Measurements from ENCODE around the gene ARHGAP15. TPM values are rescaled to one million over a fixed set of nuclear protein-coding genes. Genes with fewer than 3 reads are reported as not detected.

Gene ARHGAP15
- total RNA-seq, 2 experiments from 2014 or later = 141 TPM

DNA sequence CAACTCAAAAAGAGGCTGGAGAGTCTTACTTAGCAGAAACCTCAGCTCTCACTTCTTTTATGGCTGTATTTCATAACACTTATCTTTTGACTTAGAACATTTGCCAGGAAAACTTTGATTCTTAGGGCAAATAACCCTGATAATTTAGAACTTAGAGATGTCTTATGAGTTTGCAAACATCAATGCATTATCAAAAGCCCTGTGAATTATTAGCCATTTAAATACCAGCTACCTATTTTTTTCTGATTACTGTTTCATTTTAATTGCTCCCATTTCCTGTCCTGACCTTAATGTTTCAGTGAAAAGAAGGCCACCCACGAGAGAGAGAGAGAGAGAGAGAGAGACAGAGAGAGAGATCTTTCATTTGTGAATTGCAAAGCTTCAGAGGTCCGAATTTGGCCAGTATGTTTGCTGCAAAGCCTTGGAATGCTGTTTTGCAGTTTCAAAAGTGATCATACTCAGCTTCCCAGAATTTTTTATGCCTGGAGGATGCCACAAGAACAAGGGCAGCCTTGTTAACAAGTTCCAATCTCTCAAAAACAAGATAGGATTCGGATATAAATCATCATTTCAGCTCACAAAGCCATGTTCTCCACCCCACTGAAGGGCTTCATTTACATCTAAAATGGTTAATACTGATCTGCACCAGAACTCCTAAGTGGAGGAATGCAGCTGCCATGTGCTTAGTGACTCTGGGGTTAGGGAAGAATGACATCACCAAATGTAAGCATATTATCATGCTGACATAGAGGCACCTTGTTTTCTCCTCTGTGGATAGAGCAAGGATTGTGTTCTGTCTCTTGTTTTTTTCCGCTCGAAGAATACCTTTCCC is 478.2 kb downstream of the ARHGAP15 start:
- Mint-ChIP-seq H3K27me3 (no peaks in the 10 kb centered on the region), H3K4me1 (no peaks in the 10 kb centered on the region), H3K36me3 (peaks cover 30% of the 10 kb centered on the region), H3K4me3 (no peak overlapping the region), H3K9me3 (no peaks in the 10 kb centered on the region), H3K27ac (no peak overlapping the region)
- ATAC-seq (ENCODE audit: low read depth) (no peak), DNase-seq (no peak)
- POLR2A ChIA-PET = no interaction called here

DNA sequence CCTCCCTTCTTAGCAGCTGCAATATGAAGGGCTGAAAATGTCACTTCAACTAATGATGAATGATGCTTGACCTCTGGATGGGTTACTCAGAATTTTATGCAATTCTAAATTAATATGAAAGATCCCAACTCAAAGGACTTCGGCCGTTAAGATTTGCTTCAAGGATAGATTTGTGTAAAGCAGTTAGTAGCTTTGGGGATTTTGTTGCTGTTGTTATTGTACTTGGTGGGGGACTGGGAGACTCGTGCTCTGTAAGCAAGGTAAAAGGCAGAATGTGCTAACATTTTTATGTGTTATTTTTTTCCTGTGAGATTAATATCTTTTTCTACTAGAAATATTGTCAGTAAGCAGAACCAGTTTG is 478.8 kb downstream of the ARHGAP15 start:
- DNase-seq (no peak), ATAC-seq (ENCODE audit: low read depth) (no peak)
- H3K4me1 Mint-ChIP-seq = no peaks in the 10 kb centered on the region
- H3K4me3 Mint-ChIP-seq = no peak overlapping the region
- H3K9me3 Mint-ChIP-seq = no peaks in the 10 kb centered on the region
- POLR2A ChIA-PET = no interaction called here
- peaks cover 27% of the 10 kb centered on the region for H3K36me3 Mint-ChIP-seq
- H3K27me3 Mint-ChIP-seq = no peaks in the 10 kb centered on the region
- no peak overlapping the region for H3K27ac Mint-ChIP-seq

DNA sequence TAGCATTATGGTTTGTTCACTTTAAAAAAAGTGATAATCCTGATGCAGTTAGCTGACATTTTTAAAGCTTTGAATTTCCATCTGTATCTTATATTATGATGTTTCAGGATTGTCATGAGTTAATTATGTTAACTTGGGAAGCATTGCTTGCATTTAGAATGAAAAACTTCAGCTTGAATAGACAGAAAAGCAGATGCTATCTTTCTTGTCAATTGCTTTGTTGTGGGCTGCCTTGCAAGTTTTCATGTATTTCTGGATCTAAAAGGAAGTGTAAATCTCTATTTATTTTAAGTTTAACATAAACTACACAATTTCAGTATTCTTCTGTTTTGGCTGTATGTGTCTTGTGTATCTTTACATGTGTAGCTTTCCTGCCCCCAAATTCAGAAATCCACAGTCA is 479.5 kb downstream of the ARHGAP15 start:
- no peaks in the 10 kb centered on the region for H3K4me1 Mint-ChIP-seq
- H3K9me3 Mint-ChIP-seq = no peaks in the 10 kb centered on the region
- no peak overlapping the region for H3K4me3 Mint-ChIP-seq
- no peak for DNase-seq
- POLR2A ChIA-PET = no interaction called here
- H3K36me3 Mint-ChIP-seq = peaks cover 33% of the 10 kb centered on the region
- H3K27ac Mint-ChIP-seq = no peak overlapping the region
- no peak for ATAC-seq (ENCODE audit: low read depth)
- no peaks in the 10 kb centered on the region for H3K27me3 Mint-ChIP-seq

DNA sequence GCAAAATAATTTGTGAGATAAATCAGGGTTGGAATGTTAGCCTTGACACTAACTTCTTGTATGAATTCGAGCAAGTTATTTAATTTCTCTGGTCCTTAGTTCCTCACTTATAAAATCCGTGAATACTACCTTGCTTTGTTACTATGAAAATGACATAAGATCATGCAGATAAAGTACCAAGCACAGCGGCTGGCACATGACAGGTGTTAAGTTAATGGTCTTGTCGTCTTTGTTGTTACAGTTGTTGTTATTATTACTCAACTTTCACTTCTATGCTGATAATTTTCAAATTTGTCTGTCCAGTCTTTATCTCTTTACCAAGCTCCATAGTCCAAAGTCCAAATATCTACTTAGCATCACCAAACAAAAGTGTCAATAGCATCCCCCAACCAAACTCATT is 482.1 kb downstream of the ARHGAP15 start:
- POLR2A ChIA-PET = no interaction called here
- Mint-ChIP-seq H3K36me3 (peaks cover 45% of the 10 kb centered on the region), H3K27ac (no peak overlapping the region)

DNA sequence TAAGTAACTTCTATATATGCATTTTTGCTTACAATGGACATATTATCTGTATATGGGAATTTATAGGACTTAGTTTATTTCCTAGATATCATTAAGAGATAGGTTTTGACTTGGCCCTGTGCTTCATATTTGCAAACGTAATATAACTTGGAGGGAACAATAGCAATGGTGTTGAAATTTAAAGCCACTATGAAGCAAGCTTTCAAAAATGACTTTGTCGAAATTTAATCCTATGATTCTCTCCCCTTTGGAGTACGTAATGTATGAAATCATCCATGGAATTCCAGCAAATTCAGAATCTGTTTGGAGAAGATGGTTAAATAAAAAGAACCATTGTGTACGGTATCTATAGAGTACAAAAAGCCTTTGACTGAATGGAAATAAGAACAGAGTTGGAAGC is 486.3 kb downstream of the ARHGAP15 start:
- ATAC-seq (ENCODE audit: low read depth) (no peak), DNase-seq (no peak)
- Mint-ChIP-seq H3K4me1 (peaks cover 19% of the 10 kb centered on the region), H3K27ac (no peak overlapping the region), H3K36me3 (peaks cover 38% of the 10 kb centered on the region), H3K4me3 (no peak overlapping the region), H3K9me3 (no peaks in the 10 kb centered on the region), H3K27me3 (no peaks in the 10 kb centered on the region)
- POLR2A ChIA-PET = no interaction called here

More for the DNA sequence above, 482.1 kb downstream of the ARHGAP15 start:
- Mint-ChIP-seq H3K4me1 (peaks cover 12% of the 10 kb centered on the region), H3K9me3 (no peaks in the 10 kb centered on the region), H3K4me3 (no peak overlapping the region), H3K27me3 (no peaks in the 10 kb centered on the region)
- DNase-seq (no peak), ATAC-seq (ENCODE audit: low read depth) (no peak)

DNA sequence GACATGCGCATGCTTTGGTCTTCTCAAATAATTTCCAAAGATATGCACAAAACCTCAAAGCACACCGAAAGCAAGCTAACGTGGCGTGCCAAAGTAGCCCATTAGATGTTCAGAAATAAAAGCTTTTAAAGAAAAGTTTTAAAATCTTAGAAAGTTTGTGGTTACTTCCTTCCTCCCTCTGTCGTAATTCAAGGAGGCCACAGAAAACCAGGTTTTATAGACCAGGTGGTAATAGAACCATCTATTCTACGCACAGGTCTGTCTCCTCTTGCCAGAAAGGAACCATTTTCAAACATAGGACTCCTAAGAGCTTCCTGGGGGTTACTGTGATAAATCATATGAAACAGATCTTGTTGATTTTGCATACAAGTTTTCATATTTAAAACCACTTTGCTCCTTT is 487.2 kb downstream of the ARHGAP15 start:
- DNase-seq = no peak
- POLR2A ChIA-PET = no interaction called here
- no peak overlapping the region for H3K27ac Mint-ChIP-seq
- H3K4me3 Mint-ChIP-seq = no peak overlapping the region
- peaks cover 19% of the 10 kb centered on the region for H3K4me1 Mint-ChIP-seq
- no peaks in the 10 kb centered on the region for H3K9me3 Mint-ChIP-seq
- no peaks in the 10 kb centered on the region for H3K27me3 Mint-ChIP-seq
- ATAC-seq (ENCODE audit: low read depth) = peak; percentile 33
- H3K36me3 Mint-ChIP-seq = peaks cover 36% of the 10 kb centered on the region

DNA sequence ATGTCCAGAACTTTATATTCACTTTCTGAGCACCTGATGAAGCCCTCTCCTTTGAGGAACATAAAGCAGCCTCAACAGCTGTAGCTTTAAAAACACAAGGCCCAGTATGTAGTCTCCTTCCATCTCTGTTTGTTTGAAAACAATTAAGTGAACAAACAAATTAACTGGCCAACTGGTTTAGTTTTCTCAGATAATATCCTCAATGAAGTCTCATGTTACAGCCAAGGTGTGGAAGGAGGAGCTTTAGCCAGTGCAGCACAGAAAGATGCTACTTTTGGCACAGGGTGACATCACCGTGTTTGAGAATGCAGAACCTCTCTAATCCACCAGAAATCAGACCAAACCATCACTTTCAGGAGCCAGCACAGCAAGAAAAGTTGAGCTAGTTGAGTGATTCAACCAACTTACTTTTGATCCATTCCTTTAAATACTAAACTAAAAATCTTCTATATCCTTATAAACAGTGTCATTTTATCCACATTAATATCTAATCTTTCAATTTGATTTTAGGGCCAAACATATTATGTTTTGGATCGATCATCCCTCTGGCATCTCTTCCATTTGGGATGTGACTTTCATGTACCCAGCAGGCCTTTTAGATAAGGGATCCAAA is 488.7 kb downstream of the ARHGAP15 start:
- no peaks in the 10 kb centered on the region for H3K9me3 Mint-ChIP-seq
- H3K27ac Mint-ChIP-seq = no peak overlapping the region
- H3K4me1 Mint-ChIP-seq = peaks cover 19% of the 10 kb centered on the region
- H3K36me3 Mint-ChIP-seq = peaks cover 39% of the 10 kb centered on the region
- H3K4me3 Mint-ChIP-seq = no peak overlapping the region
- POLR2A ChIA-PET = no interaction called here
- no peak for ATAC-seq (ENCODE audit: low read depth)
- no peak for DNase-seq
- no peaks in the 10 kb centered on the region for H3K27me3 Mint-ChIP-seq

DNA sequence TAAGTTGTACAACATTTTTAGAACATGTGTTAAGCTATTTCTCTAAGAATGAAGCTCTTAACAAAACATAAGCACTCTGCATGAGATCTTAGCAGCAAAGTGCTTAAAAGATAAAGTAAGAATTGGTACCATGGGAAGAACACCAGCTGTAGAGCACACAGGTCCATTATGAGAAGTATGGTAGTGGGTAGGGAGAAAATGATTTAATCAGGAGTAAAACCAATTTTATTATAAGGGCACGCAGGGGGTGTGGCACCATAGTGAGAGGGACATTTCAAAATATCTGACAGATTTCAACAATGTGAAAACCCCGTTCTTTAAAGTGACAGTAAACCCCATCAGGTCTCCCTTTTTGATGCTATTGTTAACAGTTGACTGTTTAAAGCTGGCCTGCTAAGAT is 492.9 kb downstream of the ARHGAP15 start:
- Mint-ChIP-seq H3K4me3 (no peak overlapping the region), H3K9me3 (peaks cover 9% of the 10 kb centered on the region)

DNA sequence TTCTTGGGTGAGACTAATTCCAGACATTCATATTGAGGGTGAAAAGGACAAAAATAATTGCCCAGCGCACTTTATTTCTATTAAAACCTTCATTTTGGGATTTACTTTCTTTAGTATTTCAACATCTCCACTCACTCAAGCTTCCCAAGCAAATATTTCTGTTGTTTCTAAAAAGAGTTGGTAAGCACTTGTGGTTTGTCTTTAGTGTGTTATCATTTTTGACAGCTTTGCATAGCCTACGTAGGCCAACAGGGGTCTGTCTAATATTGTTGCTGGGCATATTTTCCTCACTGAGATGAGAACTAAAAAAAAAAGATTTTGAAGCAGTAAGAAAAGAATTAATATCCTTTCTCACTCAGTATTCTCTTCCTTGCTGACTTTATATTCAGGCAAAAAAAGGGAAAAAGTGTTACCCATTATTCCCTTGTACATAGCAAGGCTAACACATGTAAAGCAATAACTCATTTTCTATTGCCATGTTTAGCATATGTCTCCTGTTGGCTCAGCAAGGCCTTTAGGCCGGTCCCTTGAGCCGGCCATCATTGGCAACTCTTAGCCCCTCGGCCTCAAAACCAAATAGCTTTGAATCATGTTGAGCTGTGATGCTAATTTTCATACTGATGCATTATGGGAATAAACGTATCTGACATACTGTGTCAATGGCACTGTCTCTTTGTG is 494.2 kb downstream of the ARHGAP15 start:
- Mint-ChIP-seq H3K27me3 (no peaks in the 10 kb centered on the region), H3K36me3 (peaks cover 52% of the 10 kb centered on the region), H3K27ac (no peak overlapping the region), H3K9me3 (peaks cover 9% of the 10 kb centered on the region), H3K4me1 (peaks cover 12% of the 10 kb centered on the region), H3K4me3 (no peak overlapping the region)
- POLR2A ChIA-PET = no interaction called here
- DNase-seq = no peak
- ATAC-seq (ENCODE audit: low read depth) = no peak

More for the DNA sequence above, 492.9 kb downstream of the ARHGAP15 start:
- DNase-seq (no peak), ATAC-seq (ENCODE audit: low read depth) (no peak)
- POLR2A ChIA-PET = no interaction called here
- H3K4me1 Mint-ChIP-seq = peaks cover 15% of the 10 kb centered on the region
- H3K27ac Mint-ChIP-seq = no peak overlapping the region
- H3K36me3 Mint-ChIP-seq = peaks cover 50% of the 10 kb centered on the region
- H3K27me3 Mint-ChIP-seq = no peaks in the 10 kb centered on the region

DNA sequence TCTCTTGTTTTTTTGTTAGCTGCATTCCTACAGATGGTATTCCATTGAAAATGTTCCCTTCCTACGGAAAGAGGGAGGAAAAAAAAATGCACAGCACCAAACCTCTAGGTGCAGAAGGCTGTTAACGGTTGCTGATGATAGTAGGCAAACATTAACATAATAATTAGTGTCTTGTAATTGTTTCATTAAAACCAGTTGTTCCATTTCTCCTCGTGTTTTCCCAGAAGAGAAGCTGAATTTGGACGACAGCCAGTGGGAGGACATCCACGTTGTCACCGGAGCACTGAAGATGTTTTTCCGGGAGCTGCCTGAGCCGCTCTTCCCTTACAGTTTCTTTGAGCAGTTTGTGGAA is 494.7 kb downstream of the ARHGAP15 start:
- no peak for ATAC-seq (ENCODE audit: low read depth)
- H3K27me3 Mint-ChIP-seq = no peaks in the 10 kb centered on the region
- POLR2A ChIA-PET = no interaction called here
- DNase-seq = no peak
- H3K36me3 Mint-ChIP-seq = peaks cover 57% of the 10 kb centered on the region
- peaks cover 9% of the 10 kb centered on the region for H3K9me3 Mint-ChIP-seq
- no peak overlapping the region for H3K27ac Mint-ChIP-seq
- H3K4me3 Mint-ChIP-seq = no peak overlapping the region
- H3K4me1 Mint-ChIP-seq = peaks cover 12% of the 10 kb centered on the region

DNA sequence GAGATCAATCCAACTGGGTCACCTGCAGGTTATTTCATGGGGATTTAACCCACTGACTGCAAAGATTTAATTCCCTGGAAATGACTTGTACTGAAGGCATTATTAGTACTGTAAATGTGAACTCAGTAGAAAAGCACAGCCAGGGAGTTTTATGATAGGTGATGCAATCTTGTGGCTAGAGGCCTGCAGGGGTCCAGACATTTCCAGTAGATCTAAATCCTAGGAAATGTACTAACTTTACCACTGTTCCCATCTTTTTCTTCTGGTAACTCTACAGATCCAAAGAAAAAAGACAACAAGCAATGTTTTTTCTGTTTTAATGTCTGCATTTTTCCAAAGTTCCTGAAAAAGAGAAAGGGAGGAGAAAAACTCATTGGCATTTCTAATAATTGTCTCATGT is 500.1 kb downstream of the ARHGAP15 start:
- Mint-ChIP-seq H3K9me3 (peaks cover 15% of the 10 kb centered on the region), H3K36me3 (peaks cover 62% of the 10 kb centered on the region), H3K27me3 (no peaks in the 10 kb centered on the region), H3K4me1 (peaks cover 16% of the 10 kb centered on the region), H3K27ac (no peak overlapping the region), H3K4me3 (no peak overlapping the region)
- ATAC-seq (ENCODE audit: low read depth) (no peak), DNase-seq (no peak)
- POLR2A ChIA-PET = no interaction called here

DNA sequence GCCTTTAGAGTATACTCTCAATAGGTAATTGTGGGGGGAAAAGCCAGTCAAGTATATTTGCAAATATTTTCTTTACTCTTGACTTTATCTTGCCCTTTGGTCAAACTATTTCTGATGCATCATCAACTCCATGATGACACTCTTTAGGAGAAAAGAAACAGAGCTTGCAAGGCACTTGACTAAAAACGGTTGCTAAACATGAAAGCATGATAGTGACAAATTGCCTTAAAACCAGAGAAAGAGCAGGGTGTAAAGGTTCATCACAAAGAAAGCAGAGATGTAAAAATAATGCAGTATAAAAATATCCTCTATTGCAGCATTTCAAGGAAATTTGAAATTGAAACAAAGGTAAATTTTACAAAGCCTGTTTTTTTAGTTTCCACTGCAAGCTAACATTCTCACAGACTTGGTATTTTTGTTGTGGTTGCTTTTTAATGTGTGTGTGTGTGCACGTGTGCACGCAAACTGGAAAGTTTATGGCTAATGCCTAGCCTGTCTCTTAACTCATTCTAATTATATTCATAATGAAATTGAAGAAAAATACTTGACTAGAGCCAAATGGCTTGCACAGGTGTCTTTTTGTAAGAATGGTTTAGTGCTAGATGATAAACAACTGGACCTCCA is 503.6 kb downstream of the ARHGAP15 start:
- H3K4me3 Mint-ChIP-seq = no peak overlapping the region
- peaks cover 4% of the 10 kb centered on the region for H3K4me1 Mint-ChIP-seq

DNA sequence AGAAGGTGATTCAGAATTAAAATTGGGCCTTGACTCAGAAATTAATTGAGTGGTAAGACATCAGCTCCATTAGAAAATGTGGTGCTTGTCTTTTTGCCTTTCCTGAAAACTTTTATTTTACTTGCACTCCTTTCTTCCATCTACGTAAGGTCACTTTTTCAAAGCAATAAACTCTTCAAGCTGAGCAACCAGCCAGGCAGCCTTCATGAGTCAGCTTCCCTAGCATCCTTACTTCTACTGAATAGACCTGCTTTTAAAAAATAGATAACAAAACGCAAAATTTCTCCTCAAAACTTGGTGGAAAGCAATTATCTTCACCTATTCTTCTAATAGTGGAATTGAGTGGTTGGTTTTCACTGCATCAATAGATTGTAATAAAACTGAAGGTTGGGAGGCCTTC is 504.2 kb downstream of the ARHGAP15 start:
- peaks cover 18% of the 10 kb centered on the region for H3K9me3 Mint-ChIP-seq
- ATAC-seq (ENCODE audit: low read depth) (no peak), DNase-seq (no peak)
- no peaks in the 10 kb centered on the region for H3K27me3 Mint-ChIP-seq
- peaks cover 54% of the 10 kb centered on the region for H3K36me3 Mint-ChIP-seq
- peaks cover 4% of the 10 kb centered on the region for H3K4me1 Mint-ChIP-seq
- no peak overlapping the region for H3K4me3 Mint-ChIP-seq
- POLR2A ChIA-PET = no interaction called here
- H3K27ac Mint-ChIP-seq = no peak overlapping the region

More for the DNA sequence above, 503.6 kb downstream of the ARHGAP15 start:
- no peaks in the 10 kb centered on the region for H3K27me3 Mint-ChIP-seq
- ATAC-seq (ENCODE audit: low read depth) (no peak), DNase-seq (no peak)
- POLR2A ChIA-PET = no interaction called here
- H3K27ac Mint-ChIP-seq = no peak overlapping the region
- H3K9me3 Mint-ChIP-seq = peaks cover 18% of the 10 kb centered on the region
- H3K36me3 Mint-ChIP-seq = peaks cover 59% of the 10 kb centered on the region

DNA sequence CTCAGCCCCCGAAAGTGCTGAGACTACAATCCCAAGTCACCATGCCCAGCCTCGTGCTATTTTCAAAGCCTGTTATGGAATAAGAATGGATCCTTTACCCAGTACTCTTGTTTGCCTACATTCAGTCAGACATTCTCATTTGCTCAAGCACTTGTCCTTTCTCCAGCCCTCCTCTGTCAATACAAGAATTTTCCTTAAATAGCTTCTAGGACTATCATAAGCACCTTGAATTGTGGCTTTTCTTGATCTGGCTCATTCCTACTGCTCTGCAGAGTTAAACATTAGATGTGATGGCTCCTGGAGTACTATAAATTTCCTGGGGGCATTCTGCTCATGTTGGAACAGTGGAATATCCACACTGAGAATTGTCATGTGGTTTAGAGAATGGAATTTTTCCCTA is 506.1 kb downstream of the ARHGAP15 start:
- POLR2A ChIA-PET = no interaction called here
- H3K27ac Mint-ChIP-seq = no peak overlapping the region
- no peak for ATAC-seq (ENCODE audit: low read depth)

More for the DNA sequence above, 506.1 kb downstream of the ARHGAP15 start:
- H3K4me3 Mint-ChIP-seq = no peak overlapping the region
- peaks cover 18% of the 10 kb centered on the region for H3K9me3 Mint-ChIP-seq
- no peak for DNase-seq
- peaks cover 4% of the 10 kb centered on the region for H3K4me1 Mint-ChIP-seq
- H3K27me3 Mint-ChIP-seq = no peaks in the 10 kb centered on the region
- H3K36me3 Mint-ChIP-seq = peaks cover 50% of the 10 kb centered on the region
